A673 (cell line): Measurements from ENCODE around the gene TRMT61A.

Experiments used
- EZH2 ChIP-seq: fragments of 200-600 bp; sonication (generic); IDR thresholded peaks from 2 replicates; pipeline ENCODE4 v1.6.1; 2017; ENCODE audit warnings: borderline replicate concordance, low read depth, mild to moderate bottlenecking, mixed read lengths, antibody characterized with exemption, low read length; ENCODE audit not compliant: poor library complexity, severe bottlenecking
- TF ChIP-seq, protein P1 (sequence below): fragments of 300-800, 200-600 bp; sonication (generic); conservative IDR thresholded peaks from 2 replicates; pipeline ENCODE4 v1.5.1; 2017; ENCODE audit warnings: low read depth, mild to moderate bottlenecking, antibody characterized with exemption, low read length, moderate library complexity, mixed read lengths

GRCh38 chr14:103534576-103535061 is 5.6 kb downstream of the TRMT61A start:
- TF ChIP-seq, protein P1, sequence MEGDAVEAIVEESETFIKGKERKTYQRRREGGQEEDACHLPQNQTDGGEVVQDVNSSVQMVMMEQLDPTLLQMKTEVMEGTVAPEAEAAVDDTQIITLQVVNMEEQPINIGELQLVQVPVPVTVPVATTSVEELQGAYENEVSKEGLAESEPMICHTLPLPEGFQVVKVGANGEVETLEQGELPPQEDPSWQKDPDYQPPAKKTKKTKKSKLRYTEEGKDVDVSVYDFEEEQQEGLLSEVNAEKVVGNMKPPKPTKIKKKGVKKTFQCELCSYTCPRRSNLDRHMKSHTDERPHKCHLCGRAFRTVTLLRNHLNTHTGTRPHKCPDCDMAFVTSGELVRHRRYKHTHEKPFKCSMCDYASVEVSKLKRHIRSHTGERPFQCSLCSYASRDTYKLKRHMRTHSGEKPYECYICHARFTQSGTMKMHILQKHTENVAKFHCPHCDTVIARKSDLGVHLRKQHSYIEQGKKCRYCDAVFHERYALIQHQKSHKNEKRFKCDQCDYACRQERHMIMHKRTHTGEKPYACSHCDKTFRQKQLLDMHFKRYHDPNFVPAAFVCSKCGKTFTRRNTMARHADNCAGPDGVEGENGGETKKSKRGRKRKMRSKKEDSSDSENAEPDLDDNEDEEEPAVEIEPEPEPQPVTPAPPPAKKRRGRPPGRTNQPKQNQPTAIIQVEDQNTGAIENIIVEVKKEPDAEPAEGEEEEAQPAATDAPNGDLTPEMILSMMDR, result no peak
- TF ChIP-seq EZH2, result no peak
